ENCODE data around the gene CAMTA1. TPM values are rescaled to one million over a fixed set of nuclear protein-coding genes. Genes with fewer than 3 reads are reported as not detected.

The CAMTA1 gene
- total RNA-seq, 1 donor from 2014 or later, result 99.0 TPM

DNA sequence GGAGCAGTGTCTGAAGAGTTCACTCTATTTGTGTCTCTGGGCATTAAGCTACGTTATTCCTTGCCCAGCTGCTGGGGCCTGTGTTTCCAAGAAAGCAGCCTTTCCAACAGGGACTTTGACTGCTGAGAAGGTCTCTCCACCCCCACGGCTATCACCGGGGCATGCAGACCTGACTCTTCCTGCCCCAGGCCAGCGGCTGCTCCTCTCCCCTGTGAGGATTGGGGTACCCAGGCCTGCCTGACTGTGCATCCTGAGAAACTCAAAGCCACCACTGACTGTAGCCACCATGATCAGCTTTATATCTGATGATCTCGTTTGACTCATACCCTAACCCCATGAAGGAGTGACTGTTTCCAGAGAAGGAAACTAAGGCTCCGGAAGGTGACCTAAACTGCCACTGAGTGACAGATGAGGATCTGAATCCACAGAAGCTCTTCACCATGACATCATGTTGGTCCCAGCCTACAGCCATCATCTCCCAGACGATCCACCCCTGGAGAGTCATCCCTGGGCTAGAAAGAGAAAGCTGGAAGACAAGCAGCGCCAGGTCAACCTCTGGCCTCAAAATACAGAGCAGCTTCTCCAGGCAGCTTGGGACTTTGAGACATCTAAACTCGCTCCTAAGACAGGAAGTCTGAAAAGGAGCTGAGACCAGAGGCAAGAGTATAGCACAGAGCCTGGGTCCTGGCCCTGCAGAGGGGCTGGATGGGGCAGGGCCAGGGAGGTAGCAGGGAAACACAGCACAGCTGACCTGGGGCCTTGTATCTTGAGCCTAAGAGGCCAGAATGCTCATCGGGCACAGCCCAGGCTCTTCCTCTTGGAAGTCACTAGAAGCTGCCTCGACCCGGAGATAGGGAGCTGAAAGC, 741.8 kb downstream of the CAMTA1 start:
- Mint-ChIP-seq H3K4me3 (ENCODE audit: low read depth) (no peak overlapping the region), H3K36me3 (ENCODE audit: insufficient read depth) (no peaks in the 10 kb centered on the region), H3K27ac (no peak overlapping the region), H3K4me1 (ENCODE audit: low read depth) (no peaks in the 10 kb centered on the region), H3K27me3 (peaks cover 5% of the 10 kb centered on the region), H3K9me3 (ENCODE audit: low read depth) (no peaks in the 10 kb centered on the region)
- no peak for DNase-seq (ENCODE audit: low spot score, unreplicated experiment)
- TF ChIP-seq CTCF (IDR thresholded peaks at IDR 0.05; ENCODE audit: unreplicated experiment), result no peak

DNA sequence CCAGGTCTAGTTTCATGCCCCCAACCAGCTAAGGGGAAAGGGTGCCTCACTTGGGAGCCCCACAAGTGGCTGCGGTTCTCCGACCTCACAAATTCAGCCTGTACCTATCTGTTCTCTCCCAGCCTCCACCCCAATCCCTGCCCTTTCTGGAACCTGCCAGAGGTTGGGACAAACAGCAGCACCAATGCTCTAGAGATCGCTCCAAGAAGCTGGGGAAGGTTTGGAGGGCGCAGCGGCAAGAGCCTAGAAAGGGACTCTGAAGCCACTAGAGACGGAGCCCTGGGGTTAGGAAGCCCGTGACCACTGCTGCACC, 742.4 kb downstream of the CAMTA1 start:
- H3K27me3 Mint-ChIP-seq, result peaks cover 8% of the 10 kb centered on the region
- no peak overlapping the region for H3K27ac Mint-ChIP-seq
- no peak for TF ChIP-seq CTCF (IDR thresholded peaks at IDR 0.05; ENCODE audit: unreplicated experiment)
- H3K4me3 Mint-ChIP-seq (ENCODE audit: low read depth), result no peak overlapping the region
- no peaks in the 10 kb centered on the region for H3K9me3 Mint-ChIP-seq (ENCODE audit: low read depth)
- no peaks in the 10 kb centered on the region for H3K4me1 Mint-ChIP-seq (ENCODE audit: low read depth)
- DNase-seq (ENCODE audit: low spot score, unreplicated experiment), result no peak
- H3K36me3 Mint-ChIP-seq (ENCODE audit: insufficient read depth), result no peaks in the 10 kb centered on the region

DNA sequence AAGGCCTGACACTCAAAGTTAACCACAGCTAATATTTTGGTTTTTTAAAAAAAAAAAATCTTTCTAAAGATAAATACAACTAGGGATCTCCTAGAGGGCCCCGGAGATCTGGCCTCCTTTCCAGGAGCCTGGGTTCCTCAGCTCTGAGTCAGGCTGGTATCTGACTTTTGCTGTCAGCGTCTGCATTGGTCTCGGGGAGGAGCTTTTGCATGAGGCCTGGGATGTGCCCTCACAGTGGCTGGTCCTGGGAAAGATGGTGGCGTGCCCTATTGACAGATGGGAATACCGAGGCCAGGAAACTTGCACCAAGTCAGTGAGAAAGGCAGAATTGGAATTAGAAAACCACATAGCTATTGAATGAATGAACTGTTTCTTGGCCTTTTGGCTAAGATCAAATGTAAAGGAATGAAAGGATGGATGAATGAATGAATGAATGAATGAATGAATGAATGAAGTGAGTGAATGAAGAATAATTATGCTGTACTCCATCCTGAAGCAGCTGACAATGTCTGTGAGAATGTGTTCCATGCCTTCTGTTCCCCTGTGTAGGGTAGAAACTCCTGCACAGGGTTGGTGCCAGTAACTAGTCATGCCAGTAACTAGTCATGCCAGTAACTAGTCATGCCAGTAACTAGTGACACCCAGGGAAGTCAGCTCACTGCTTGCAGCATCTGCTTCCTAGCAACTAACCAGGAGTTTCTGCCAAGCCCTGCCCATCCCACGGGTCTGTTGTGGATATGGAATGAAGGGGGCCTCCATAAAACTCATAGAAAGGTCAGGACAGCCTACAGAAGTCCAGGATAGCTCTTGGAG, 743.3 kb downstream of the CAMTA1 start:
- DNase-seq (ENCODE audit: low spot score, unreplicated experiment), result no peak
- Mint-ChIP-seq H3K36me3 (ENCODE audit: insufficient read depth) (no peaks in the 10 kb centered on the region), H3K9me3 (ENCODE audit: low read depth) (no peaks in the 10 kb centered on the region), H3K27me3 (peaks cover 9% of the 10 kb centered on the region), H3K27ac (no peak overlapping the region), H3K4me3 (ENCODE audit: low read depth) (no peak overlapping the region), H3K4me1 (ENCODE audit: low read depth) (no peaks in the 10 kb centered on the region)
- TF ChIP-seq CTCF (IDR thresholded peaks at IDR 0.05; ENCODE audit: unreplicated experiment), result no peak

DNA sequence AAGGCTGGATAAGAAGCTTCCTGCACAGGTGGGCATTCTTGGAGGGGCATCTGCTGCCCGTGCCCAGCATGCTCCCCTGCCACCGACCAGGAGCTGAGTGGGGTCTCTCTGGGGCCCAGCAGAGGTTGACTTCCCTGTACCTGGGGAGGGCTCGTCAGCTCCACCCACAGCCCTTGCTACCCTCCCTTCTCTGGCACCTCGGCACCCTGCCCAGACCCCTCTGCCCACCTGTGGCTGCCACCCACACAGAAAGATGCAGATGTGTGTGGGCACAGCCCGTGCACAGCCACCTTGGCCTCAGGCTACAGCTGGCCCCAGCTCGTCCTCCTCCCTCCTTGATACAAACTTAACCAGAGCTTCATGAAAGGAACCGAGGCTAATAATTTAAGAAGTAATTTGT, 744.7 kb downstream of the CAMTA1 start:
- Mint-ChIP-seq H3K4me1 (ENCODE audit: low read depth) (peaks cover 6% of the 10 kb centered on the region), H3K27me3 (peaks cover 7% of the 10 kb centered on the region), H3K9me3 (ENCODE audit: low read depth) (no peaks in the 10 kb centered on the region), H3K36me3 (ENCODE audit: insufficient read depth) (no peaks in the 10 kb centered on the region), H3K27ac (no peak overlapping the region), H3K4me3 (ENCODE audit: low read depth) (no peak overlapping the region)
- DNase-seq (ENCODE audit: low spot score, unreplicated experiment), result no peak
- no peak for TF ChIP-seq CTCF (IDR thresholded peaks at IDR 0.05; ENCODE audit: unreplicated experiment)

DNA sequence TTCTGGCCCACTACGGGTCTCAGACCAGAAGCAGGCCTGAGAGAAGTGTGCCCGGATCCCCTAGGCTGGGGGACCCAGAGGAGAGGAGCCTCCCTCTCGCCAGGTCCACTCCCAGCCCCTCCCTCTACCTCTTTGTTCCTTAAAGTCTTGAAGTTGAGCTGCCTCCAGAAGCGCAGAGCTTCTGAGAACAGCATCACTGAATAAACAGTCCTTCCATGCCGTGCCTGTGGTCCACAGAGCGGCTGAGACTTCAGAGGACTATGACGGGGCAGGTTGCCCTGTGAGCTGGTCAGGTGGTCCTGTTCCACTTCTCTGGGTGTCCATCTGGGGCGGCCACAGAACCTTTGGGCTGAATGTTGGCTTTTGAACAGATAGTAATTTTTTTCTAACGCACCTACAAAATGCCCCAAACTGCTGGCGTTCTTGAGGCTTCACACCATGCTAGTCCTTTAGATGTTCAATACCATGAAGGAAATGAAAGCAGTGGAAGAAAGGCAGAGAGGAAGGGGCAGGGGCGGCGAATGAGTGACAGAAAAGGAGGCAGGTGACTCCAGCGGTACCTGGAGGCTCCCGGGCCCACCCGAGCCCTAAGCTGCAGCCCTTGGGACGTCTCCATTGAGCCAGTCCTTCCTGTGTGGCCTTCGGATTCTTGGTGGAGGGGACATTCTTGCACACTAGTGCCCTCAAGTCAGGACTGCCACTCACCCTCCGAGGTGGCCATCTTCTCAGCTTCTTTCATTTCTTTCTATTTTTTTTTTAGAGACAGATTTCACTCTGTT, 746.5 kb downstream of the CAMTA1 start:
- H3K4me3 Mint-ChIP-seq (ENCODE audit: low read depth), result no peak overlapping the region
- peaks cover 10% of the 10 kb centered on the region for H3K27me3 Mint-ChIP-seq
- no peak for TF ChIP-seq CTCF (IDR thresholded peaks at IDR 0.05; ENCODE audit: unreplicated experiment)
- no peaks in the 10 kb centered on the region for H3K9me3 Mint-ChIP-seq (ENCODE audit: low read depth)
- no peak overlapping the region for H3K27ac Mint-ChIP-seq
- no peak for DNase-seq (ENCODE audit: low spot score, unreplicated experiment)
- H3K4me1 Mint-ChIP-seq (ENCODE audit: low read depth), result peaks cover 13% of the 10 kb centered on the region
- H3K36me3 Mint-ChIP-seq (ENCODE audit: insufficient read depth), result no peaks in the 10 kb centered on the region

Measured in progenitor cell of endocrine pancreas (in vitro differentiated cells).